Activated gamma-delta T cell treated with Interleukin-2 at 50 U/mL for 16 hours (primary cell): Measurements from ENCODE around the gene TINAG.

Source experiments
- DNase-seq: peaks from one replicate; pipeline ENCODE4 v3.0.0-alpha.2; 2020

Gene TINAG, protein sequence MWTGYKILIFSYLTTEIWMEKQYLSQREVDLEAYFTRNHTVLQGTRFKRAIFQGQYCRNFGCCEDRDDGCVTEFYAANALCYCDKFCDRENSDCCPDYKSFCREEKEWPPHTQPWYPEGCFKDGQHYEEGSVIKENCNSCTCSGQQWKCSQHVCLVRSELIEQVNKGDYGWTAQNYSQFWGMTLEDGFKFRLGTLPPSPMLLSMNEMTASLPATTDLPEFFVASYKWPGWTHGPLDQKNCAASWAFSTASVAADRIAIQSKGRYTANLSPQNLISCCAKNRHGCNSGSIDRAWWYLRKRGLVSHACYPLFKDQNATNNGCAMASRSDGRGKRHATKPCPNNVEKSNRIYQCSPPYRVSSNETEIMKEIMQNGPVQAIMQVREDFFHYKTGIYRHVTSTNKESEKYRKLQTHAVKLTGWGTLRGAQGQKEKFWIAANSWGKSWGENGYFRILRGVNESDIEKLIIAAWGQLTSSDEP

GRCh38 chr6:54308289-54308985, at the start of gene TINAG:
TSS of gene TINAG (plus strand) at chr6:54308441. CDS start at chr6:54308551, 110 bp downstream.
- DNase-seq: no peak

DNA sequence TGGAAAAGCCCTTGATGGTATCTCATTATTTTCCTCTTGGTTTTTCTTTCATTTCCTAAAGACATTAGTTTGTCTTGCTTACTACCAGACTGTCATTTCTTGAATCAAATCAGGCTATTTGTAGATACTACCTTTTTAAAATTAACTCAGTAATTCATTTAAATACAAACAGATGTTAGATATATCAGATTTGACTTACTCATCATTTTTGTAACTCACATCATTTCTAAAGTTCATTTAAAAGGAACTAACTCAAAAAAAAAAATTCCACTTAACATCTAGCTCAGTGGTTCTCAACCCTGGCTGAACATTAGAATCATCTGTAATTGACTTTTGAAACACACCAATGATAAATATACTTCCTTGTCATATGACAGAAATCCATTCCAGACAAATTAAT, 48.2 kb upstream of the TINAG start:
- no peak for DNase-seq

DNA sequence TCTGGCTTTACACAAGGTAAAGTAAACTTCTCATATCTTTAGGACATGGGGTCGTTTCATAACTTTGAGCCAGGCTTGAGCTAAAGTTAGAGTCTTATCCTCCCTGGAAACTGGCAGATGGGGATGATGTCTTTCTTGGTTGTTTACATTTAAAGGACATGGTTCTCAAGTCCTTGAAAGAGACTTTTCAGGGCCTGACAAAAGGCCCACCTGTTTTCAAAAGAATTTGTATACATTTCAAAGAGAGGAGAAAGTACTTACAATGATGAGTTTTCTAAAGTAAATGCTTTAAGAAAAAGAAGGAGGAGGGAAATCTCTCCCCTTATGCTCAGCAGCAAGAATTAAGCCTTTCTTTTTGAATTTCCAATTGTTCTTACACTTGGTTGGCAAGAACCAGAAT, 45.7 kb upstream of the TINAG start:
- DNase-seq: no peak

- no peak for DNase-seq
These were observed 45.3 kb upstream of the TINAG start for GRCh38 chr6:54262971-54263370.

DNA sequence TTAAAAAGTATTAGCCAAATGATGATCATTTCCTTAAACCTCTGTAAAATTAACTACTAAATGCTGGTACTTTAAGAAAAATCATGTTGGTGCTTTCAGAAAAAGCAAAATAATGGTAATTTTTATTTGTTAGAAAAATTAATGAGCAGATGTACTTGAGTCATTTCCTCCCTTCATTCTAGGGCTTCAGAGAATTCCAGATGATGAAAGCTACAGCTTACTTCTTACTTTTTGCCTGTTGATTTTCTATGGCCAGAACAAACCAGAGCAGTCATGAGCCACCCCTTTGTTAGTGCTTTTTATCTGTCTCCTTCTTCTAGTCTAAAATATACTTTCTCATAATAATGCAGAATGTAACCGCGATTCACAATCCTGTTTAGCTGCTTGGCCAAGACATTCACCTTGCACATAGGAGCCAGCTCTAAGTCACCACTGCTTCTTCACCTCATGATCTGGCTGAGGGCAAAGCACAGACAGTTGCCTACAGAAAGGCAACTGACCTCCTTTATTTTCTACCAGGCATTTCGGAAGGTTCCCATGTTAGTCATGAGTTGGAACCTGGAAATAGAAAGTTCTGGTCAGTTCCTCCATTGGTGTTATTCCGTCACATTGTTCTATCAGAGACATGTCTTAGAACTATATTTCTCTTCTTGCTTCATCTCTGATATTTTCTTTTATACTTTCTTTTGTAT, 43.5 kb upstream of the TINAG start:
- no peak for DNase-seq

- no peak for DNase-seq
These were observed 41.8 kb upstream of the TINAG start for GRCh38 chr6:54266400-54266923.

DNA sequence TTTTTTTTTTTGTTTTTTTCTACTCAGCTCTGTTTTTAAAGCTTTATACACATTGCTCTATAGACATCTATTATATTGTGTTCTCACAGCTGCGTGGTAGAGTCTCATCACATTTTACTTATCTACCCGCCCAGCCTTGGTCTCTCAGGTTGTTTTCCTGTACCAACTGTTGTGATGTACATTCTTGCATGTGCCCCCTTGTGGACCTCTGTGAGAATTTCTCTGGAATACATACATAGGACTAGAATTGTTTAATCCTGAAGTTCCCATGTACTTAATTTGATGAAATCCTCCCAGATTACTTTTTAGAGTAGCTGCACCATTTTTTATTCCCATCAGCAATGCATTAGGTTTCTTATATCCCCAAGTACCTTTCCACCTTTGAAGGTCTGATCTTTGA, 40.4 kb upstream of the TINAG start:
- DNase-seq: no peak

DNA sequence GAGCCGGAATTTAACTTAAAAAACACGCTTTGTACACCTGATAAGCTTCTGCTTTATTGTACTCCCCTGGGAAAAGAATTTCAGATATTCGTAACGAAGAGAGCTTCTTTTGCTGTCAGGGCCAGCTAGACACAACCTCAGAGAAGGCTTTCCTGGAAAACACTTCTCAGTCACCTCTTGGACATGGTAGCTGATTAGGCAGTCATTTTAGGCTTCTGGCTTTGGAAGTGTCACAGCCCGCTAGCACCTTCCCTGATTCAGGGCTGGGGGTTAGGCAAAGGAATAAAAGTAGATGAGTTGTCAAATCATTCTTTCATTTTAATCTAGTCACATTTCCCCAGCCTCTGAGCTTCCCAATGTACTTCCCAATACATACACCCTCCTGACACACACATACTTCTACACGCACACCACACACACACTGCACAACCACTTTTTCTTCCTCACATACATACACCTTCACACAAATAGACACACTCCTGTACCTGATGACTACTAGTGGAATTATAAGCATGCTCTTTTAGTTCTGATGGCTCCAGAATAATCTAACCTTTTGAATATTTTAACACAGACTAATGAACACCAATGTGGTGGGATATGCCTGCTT, 34.9 kb upstream of the TINAG start:
- DNase-seq: no peak

GRCh38 chr6:54274383-54274782, 33.9 kb upstream of the TINAG start:
- no peak for DNase-seq

DNA sequence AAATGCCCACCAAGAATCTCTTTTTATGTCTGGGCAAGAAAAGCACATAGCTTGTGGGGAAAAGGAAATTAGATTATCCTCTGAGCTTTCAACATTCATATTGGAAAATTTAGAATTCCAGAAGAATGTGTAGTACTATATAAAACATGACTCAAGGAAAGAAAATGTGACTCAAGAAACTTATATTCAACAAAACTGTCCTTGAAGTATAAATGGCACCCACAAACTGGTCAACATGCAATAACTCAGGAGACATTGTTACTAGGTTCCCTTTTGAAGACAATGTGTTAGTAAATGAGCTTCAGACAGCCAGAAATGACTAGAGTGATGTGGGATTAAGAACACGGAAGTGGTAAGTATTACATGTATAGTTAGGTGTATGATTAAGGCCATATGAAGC, 26.1 kb upstream of the TINAG start:
- no peak for DNase-seq

- DNase-seq: no peak
These were observed 23.9 kb upstream of the TINAG start for GRCh38 chr6:54284161-54284860.

GRCh38 chr6:54285595-54285994, 22.6 kb upstream of the TINAG start:
- no peak for DNase-seq

DNA sequence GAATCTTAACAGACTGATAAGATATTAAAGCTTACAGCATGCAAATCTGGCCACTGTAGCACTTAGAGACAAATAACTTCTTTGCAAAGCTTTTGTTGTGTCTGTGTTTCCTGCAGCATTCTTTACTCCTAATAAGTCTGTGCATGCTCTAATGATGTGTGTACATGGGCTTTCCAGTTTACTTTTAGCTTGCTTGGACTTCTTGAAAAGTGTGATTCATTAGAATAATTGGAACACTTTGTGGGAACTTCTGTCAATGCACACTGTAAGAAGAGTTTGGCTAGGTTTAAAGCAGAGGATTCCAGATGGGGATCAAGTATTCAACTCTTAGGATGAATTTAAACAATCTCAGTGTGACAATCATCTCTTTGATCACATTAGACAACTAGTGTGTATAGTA, 22.1 kb upstream of the TINAG start:
- DNase-seq: no peak

DNA sequence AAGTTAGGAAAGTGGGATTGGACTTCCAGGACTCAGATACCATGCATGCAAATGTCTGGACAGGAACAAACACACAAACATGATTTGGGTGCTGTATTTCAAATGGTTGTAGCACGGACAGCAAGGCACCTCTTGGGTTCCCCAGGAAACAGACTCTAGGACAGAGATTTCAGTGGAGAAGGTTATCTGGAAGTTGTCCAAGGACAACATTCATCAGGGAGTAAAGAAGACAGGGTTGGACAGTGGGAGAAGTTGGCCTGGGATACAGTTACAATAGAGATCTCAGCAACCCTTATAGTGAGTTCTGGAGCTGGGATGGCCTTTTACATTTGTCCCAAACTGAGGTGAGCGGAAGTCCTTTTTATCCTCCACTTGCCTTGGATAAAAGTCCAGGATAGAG, 19.8 kb upstream of the TINAG start:
- DNase-seq: no peak

- DNase-seq: no peak
These were observed 18.8 kb upstream of the TINAG start for GRCh38 chr6:54289426-54289825.

DNA sequence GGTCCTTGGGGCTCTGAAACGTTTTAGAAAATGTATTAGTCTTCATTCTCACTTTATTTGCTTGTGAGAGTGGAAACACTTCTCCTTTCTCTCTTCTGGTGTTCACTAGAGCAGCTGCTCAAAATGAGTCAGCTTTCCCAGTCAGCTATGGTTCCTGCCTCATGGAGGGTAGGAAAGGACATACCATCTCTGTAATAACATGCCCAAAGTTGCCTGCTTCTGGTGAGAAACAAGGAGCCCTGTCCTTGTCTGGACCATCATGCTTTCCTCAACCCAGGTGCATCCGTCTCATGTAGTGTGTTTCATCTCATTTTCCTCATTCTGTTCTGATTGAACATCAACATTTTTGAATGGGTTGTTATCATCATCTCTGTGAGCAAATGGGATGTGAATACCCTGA, 17.1 kb upstream of the TINAG start:
- DNase-seq: no peak

GRCh38 chr6:54291738-54292137, 16.5 kb upstream of the TINAG start:
- DNase-seq: no peak

DNA sequence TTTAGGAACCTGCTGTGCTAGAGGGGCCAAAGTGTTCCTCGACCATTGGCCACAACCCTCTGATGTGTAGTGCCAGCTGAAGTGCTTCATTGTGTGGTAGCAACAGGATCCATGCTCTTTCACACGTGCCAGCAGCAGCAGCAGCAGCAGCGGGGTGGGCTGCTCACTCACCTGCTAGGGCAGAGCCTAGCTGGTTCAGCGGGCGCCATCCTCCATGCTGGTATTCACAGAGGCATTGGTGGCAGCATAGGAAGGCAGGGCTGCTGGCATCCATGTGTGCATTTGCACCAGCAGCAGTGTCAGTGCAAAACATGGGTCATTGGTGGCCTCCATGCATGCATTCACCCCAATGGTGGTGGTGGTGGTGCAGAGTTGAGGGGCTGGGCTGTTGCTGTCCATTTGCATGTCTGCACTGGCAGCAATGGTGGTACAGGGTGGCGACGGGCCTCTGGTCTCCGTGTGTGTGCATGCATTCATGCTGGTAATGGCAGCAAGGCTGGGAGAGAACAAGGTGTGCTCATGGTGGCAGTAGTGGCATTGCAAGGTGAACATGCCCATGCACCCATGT, 13.2 kb upstream of the TINAG start:
- DNase-seq: no peak

GRCh38 chr6:54299542-54300269, 8.5 kb upstream of the TINAG start:
- no peak for DNase-seq

- DNase-seq: no peak
These were observed 6.5 kb upstream of the TINAG start for GRCh38 chr6:54301770-54302169.

DNA sequence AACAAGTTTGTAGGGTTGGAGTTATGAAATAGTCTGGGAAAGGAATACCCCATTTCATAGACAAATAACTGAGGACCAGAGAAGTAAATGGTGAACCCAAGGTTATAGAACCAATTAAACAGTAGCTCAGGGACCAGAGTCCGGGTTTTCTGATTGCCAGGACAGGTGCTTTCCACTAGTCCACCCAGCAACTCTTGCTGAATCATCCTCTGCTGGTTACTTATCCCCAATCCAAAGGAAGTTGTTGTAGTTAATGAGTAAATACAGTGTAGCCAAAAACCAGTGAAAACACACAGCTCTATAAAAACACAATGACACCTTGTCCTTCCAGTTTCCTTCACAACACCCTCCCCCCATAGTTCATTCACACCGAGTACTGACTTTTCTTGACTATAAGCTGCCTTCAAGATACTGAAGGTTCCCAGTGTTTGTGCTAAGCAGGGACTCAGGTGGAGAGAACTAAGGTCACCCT, 766 bp upstream of the TINAG start:
- DNase-seq: no peak
